ENCODE data around the gene LY6G6F. TPM values are rescaled to one million over a fixed set of nuclear protein-coding genes. Genes with fewer than 3 reads are reported as not detected.

Gene LY6G6F
- total and polyA plus RNA-seq, 2 donors (not counting 3 experiments of a cell fraction or from before 2014, with no cell fraction given), result not detected

- no peaks in the 10 kb centered on the region for H3K9me1 ChIP-seq (replicated peaks; ENCODE audit: control insufficient read depth, extremely low read depth, insufficient read depth, low read length)
- CTCF ChIA-PET, result interaction anchor here (1.0 to 5.7 kb wide), 3 partner anchors 9 to 113 kb away, joined by 3 to 38 read pairs (median 3); partner anchors contain the start of gene BAG6
- H3K4me1 ChIP-seq (ENCODE audit: control insufficient read depth, extremely low read depth, insufficient read depth, low read length), result peaks cover 45% of the 10 kb centered on the region
- dilution Hi-C loops (cut with MboI; ENCODE audit: extremely low pct_ligation_motif_present, low sequenced_read_pairs), result no loop called here
- peak overlapping the region; percentile 67 for H3K4me2 ChIP-seq (ENCODE audit: insufficient read depth, low read length)
- peaks cover 2 to 3% of the 10 kb centered on the region in 2 experiments for H3K36me3 ChIP-seq (ENCODE audit: control insufficient read depth in 2 of 2, extremely low read depth in 1 of 2, insufficient read depth in 2 of 2, low read length in 2 of 2)
- peak overlapping the region; percentile 82 for H3K9ac ChIP-seq (replicated peaks; ENCODE audit: extremely low read depth, insufficient read depth, low read length)
- H3K27ac ChIP-seq (ENCODE audit: insufficient read depth, low read depth, low read length), result no peak overlapping the region
- POLR2A ChIA-PET, result interaction anchor here (1.0 to 2.1 kb wide), 3 partner anchors 10 to 166 kb away, joined by 3 to 13 read pairs (median 4); partner anchors contain the start of genes BAG6, HSPA1B and PRRC2A
- DNase-seq (ENCODE audit: low read depth, low spot score), result no peak
- peaks cover 34% of the 10 kb centered on the region for H3K79me2 ChIP-seq (ENCODE audit: control insufficient read depth, insufficient read depth, low read length)
- H3K4me3 ChIP-seq (replicated peaks in 1 of 3; ENCODE audit: insufficient read depth in 1 of 3, low read depth in 1 of 3, low read length in 3 of 3), result peak overlapping the region in 1 of 3 experiments; percentile 33
- no peak overlapping the region for H2AFZ ChIP-seq (ENCODE audit: low read depth, low read length)
- H3K9me3 ChIP-seq (replicated peaks; ENCODE audit: control insufficient read depth, insufficient read depth, low read length), result no peaks in the 10 kb centered on the region
- no peaks in the 10 kb centered on the region for H3K27me3 ChIP-seq (ENCODE audit: control insufficient read depth in 2 of 2, insufficient read depth in 2 of 2, low read length in 2 of 2)
- H4K20me1 ChIP-seq (replicated peaks; ENCODE audit: control insufficient read depth, extremely low read depth, insufficient read depth, low read length), result no peaks in the 10 kb centered on the region
- no TSS peak for BruUV-seq (replicated peaks)
- intact Hi-C loops (cut with micrococcal nuclease), result loop anchor here (2.0 to 10.0 kb wide), 3 partner anchors 77 to 533 kb away; partner anchors contain the start of genes GPSM3 and PBX2
- no peak for FAIRE-seq
- TF ChIP-seq GATA2 (IDR thresholded peaks at IDR 0.05; ENCODE audit: insufficient read depth, insufficient read length, low read depth, low read length) (no peak), MAX (IDR thresholded peaks at IDR 0.05; ENCODE audit: insufficient read depth, insufficient read length) (no peak), POLR2AphosphoS5 (IDR thresholded peaks at IDR 0.05; ENCODE audit: insufficient read depth, low read depth, low read length) (no peak), JUN (IDR thresholded peaks at IDR 0.05; ENCODE audit: borderline replicate concordance, insufficient read depth, insufficient read length, low read depth) (no peak), CTCF (IDR thresholded peaks at IDR 0.05; ENCODE audit: extremely low read depth in 1 of 2, insufficient read depth in 1 of 2, low read depth in 1 of 2, low read length in 2 of 2) (no peak), FOS (IDR thresholded peaks at IDR 0.05; ENCODE audit: borderline replicate concordance, insufficient read depth, low read length) (no peak), MYC (IDR thresholded peaks at IDR 0.05; ENCODE audit: low read depth, low read length) (no peak), EZH2 (IDR thresholded peaks at IDR 0.05; ENCODE audit: borderline replicate concordance, low read depth, low read length, severe bottlenecking) (no peak), POLR2A (IDR thresholded peaks at IDR 0.05; ENCODE audit: low read depth, low read length) (no peak)
These were observed 45.2 kb upstream of the LY6G6F start for GRCh38 chr6:31661262-31662123.

Data from endothelial cell of umbilical vein (primary cell).